Breast epithelium (tissue), 3 donors: Measurements from ENCODE around the gene ERAL1.

Experiments used
- CTCF ChIP-seq, 3 donors: fragments of 450-650 bp; IDR thresholded peaks; one replicate each; pipeline ENCODE4 v1.5.1; 2016 to 2017; ENCODE audit warnings: antibody characterized with exemption in 3 of 3, mild to moderate bottlenecking in 3 of 3, moderate library complexity in 3 of 3
- POLR2A ChIP-seq: fragments of 450-650 bp; IDR thresholded peaks from one replicate; pipeline ENCODE4 v1.6.1; 2016; ENCODE audit warnings: antibody characterized with exemption, mild to moderate bottlenecking, moderate library complexity

GRCh38 chr17:28881533-28882056 lies 26.8 kb downstream of the ERAL1 start:
- TF ChIP-seq CTCF (IDR thresholded peaks at IDR 0.05) = no peak
- no peak for TF ChIP-seq POLR2A
